NOMO-1 treated with dmso at 0.1 percent for 144 hours (cell line): ENCODE data around the gene SND1.

Experiments
- DNase-seq: peaks from one replicate; lab custom pipeline; 2025; ENCODE audit not compliant: unreplicated experiment; lab: John Stamatoyannopoulos, UW

The SND1 gene

DNA sequence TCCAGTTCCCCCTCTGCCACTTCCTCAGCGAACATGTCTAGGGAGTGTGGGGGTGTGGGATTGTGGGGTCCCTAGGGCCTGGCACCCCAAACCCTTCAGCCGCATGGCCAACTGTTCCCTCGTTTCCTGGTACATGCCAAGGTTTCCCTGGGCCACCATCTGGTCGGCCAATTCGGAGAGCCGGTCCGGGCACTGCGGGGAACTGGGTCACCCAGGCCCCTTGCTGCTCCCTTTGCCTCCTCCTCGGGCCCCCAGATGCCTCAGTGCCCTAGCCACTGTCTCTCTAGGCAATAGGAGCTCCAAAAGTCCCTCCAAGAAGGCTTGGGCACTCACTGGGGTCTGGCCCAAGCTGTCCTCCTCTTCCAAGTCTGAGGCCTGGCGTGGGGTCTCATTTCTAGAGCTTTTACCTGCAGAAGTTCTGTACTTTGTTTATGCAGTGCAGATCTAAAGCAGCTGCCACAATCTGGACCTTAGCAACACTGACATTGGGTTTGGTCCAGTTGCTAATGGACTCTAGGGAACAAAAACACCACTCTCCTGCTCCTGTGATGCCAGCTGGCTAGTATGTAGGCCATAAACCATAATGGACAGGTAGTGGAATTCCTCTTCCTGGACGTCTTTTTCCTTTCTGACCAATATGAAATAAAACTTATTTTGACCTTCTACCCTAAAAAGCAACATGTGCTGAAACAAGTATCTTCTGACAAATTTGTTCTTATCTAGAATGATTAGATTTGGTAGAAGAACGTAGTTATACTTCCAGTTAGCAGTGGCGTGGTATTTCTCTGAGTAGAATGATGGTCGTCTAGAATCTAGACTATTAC, 206.3 kb downstream of the SND1 start:
- DNase-seq: no peak

DNA sequence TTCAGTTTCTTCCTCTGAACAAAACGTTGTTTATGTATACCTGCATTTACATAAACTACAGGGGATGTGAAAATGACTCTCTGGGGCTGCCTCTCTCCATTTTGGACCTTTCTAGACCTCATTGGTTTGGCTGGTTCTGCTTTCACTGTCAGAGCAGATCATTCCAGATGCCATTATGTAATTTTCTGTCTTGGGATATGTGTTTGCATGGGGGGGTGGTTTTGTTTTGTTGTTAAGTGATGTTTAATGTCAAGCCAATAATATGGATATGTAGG, 206.9 kb downstream of the SND1 start:
- DNase-seq: no peak

- DNase-seq: no peak
Measured at GRCh38 chr7:127859330-127859729, 207.3 kb downstream of the SND1 start.

- DNase-seq: no peak
Measured at GRCh38 chr7:127862525-127862924, 210.5 kb downstream of the SND1 start.

GRCh38 chr7:127863082-127863481, 211.1 kb downstream of the SND1 start:
- DNase-seq: no peak

DNA sequence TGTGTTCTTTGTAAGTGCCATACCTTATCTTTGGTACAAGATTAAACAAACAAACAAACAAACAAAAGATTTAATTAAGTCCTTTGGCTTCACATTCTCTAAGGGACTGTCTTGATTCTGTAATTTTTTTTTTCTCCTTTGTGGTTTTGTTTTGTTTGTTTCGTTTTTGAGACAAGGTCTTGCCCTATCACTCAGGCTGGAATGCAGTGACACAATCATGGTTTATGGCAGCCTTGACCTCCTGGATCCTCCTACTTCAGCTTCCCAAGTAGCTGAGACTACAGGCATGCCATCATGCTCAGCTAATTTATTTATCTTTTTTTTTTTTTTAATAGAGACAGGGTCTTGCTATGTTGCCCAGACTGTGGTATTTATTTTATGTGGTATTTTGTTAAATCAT, 213.5 kb downstream of the SND1 start:
- DNase-seq: no peak

DNA sequence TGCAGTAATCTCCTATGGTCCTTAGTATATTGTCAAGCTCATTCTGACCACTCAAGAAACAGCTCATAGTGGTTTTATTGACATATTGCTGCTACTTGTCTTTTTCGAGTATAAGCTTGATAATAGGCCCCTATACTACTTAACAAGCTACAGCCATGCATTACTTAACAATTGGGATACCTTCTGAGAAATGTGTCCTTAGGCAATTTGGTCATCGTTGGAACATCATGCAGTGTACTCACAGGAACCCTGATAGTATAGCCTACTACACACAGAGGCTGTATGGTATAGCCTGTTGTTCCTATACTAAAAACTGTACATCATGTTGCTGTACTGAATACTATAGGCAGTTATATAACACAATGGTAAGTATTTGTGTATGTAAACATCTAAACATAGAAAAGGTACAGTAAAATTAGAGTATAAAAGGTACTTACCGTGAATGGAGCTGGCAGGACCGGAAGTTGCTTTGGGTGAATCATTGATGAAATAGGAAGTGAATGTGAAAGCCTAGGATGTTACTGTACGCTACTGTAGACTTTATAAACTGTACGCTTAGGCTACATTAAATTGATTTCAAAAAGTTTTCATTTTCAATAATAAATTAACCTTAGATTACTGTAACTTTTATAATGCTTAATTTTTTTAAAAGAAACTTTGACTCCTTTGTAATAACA, 218.4 kb downstream of the SND1 start:
- DNase-seq: no peak

DNA sequence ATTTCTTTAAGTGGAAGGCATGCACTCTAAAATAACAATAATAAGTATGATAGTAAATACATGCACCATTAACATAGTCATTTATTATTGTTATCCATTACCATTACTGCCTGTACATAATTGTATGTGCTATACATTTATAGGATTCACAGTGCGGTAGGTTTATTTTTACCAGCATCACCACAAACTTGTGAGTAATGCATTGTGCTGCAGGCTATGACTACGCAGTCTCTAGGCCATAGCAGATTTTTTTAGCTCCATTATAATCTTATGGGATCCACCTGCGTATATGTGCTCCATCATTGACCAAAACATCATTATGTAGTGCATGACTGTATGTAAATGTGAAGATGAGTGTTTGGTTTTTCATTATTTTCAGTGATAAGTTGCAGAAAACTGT, 219.2 kb downstream of the SND1 start:
- DNase-seq: no peak

DNA sequence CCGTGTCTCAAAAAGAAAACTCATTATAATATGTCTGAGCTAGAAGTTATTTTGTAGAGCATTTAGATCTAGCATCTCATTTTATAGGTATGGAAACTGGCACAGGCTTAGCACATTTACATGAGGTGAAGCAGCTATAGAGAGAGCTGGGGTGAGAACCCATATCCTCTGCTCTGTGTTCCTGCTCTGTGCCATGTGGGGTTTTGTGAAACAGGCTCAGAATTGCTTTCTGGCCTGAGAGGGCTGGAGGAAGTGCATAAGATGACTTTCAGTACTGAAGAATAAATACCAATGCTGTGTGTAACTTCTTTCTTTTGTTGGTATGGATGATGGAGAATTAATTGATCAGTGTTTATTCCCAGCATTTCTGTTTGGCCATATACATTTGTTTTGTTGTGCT, 220.1 kb downstream of the SND1 start:
- DNase-seq: no peak

DNA sequence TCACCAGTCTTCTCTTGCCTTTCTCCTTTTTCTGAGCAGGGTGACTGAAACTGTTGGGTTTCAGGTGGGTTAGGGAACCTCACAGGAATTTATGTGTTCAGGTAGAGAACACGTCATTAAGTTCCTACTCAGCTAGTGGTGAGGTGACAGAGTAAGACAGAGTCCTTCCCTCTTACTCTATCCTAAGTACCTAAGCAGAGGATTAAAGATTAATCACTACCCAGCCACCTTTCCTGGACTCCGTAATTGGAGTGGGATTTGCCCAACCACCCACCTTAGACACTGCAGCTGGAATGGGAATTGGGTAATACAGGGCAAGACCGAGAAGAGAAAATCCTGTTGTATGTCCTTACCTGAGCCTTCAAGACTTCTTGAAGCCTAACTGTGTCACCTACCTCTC, 221.2 kb downstream of the SND1 start:
- DNase-seq: no peak

- DNase-seq: no peak
Measured at GRCh38 chr7:127873715-127874636, 222.0 kb downstream of the SND1 start.

DNA sequence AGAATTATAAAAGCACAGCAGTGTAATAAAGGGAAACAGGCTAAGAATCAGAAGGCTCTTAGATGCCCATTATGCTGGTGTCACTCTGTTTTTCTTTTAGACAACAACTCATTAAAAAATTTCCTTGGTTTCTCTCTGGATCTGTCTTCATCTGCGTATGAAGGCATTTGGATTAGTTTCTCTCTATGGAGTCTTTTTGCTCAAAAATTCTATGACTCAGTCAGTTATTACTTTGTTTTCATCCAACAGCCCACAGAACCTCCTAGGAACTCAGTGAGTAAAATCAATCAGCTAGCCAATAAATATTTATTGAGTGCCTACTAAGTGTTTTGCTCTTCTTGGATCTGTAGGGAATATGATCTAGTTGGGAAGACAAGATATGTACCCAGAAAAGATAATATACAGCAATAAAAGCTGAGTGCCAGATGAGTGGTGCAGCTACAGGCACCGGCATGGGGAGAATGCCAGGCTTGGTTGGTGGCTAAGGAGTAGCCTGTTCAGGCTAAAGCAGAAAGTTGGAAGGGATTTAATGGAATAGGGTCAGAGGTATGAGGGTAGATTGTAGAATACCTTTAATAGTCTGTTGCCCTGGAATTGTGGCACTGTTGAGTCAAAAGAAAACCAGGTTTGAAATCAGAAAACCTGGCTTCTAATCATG, 223.1 kb downstream of the SND1 start:
- DNase-seq: no peak

DNA sequence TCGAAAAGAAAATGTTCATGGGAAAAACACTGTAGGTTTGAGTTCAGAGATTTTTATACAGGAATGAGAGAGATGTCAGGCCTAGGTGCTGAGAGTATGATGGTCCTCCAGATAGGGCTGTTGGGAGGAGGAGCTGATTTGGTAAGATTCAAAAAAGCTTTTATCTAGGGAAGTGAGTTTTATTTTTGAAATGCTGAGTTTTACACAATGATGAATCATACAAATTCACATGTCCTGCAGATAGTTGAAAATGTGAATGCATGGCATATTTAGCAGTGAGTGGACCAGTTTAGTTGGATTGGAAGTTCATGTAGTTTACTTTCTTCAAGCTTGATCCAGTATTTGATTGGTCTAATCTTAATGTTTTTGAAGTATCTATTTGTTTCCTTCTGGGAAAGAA, 224.4 kb downstream of the SND1 start:
- no peak for DNase-seq

- no peak for DNase-seq
Measured at GRCh38 chr7:127877951-127878350, 226.0 kb downstream of the SND1 start.

- DNase-seq: no peak
Measured at GRCh38 chr7:127878791-127879190, 226.8 kb downstream of the SND1 start.

DNA sequence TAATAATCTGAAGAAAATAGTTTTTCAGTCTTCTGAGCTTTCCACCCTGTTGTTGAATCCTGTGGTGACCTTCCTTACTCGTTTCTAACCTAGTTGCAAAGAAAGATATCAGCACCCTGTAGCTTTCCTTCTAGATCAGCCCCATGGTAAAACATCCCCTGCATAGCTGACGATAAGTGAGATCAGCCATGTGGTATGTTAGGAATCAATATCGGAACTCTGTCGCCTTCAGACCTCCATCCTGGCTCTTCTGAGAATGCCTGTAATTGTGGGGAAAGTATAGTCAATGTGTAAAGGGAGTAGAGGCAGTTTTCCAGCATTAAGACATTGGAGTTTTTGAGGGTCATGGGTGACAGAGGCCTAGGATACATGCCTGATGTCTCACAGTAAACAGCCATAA, 227.4 kb downstream of the SND1 start:
- no peak for DNase-seq

GRCh38 chr7:127879942-127880341, 227.9 kb downstream of the SND1 start:
- no peak for DNase-seq

- no peak for DNase-seq
Measured at GRCh38 chr7:127880454-127880853, 228.5 kb downstream of the SND1 start.

DNA sequence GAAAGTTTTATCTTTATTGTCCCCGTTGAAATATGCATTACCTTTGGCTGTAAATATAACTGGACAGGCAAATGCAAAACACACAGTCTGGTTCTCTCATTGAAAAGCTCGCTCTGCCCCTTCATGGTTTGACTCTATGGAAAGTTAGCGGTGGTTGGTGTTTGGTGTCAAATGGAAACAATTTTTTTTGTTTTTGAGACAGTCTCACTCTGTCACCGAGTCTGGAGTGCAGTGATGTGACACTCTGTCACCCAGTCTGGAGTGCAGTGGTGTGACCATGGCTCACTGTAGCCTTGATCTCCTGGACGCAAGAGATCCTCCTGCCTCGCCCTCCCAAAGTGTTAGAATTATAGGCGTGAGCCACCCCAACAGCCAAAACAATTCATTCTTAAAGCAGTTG, 229.6 kb downstream of the SND1 start:
- no peak for DNase-seq

DNA sequence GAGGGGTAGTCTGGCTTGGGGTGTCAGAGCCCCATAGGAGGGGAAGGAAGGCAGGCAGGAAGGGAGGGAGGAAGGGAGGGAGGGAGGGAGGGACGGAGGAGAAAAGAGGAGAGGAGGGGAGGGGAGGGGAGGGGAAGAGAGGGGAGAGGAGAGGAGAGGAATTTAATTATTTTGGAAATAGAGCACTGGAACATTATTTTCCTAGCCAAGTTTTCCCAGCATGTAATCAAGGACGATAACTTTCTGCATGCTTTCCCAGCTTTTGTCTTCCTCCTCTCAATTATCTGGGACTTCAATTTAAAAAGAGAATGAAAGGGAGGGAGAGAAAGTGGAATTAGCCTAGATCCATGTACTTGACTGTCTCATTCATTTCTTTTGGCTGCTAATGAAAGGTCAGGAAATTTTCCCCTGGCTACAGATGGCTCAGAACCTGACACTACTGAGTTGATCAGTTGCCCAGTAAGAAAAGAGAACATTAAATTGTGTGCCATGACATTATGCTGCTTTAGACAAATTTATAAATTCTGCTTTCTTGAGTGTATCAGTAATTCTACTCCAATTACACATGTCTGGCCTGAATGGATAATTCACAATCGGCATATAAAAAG, 230.4 kb downstream of the SND1 start:
- no peak for DNase-seq

DNA sequence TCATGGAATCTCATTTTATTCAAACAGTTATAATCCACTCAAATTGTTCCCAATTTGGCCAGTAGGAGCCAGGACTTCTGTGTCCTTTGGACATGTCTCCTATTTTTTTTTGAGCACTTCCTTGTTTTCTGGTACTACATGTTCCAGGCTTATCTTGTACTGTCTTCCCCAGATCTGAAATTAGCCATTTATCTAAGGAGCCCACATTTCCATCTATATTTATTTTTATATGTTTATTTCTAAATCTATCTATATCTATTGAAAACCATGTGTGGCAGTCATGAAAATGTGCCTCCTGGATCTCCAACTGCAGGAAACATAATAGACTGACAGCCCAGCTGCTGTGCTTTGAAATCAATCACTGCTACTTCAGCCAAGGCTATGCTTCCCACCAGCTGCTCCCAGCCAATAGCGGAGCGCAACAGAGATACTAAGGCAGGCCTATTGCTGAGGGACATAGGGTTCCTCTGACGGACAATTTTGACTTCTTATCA, 232.1 kb downstream of the SND1 start:
- DNase-seq: no peak
